ENCODE data around the gene SERTAD3.

Gene SERTAD3

GRCh38 chr19:40425450-40426287 is 18.5 kb downstream of the SERTAD3 start, which contains the start of gene SERTAD1:
Gene SERTAD1 (minus strand): TSS chr19:40425992. CDS start chr19:40423546, 2,446 bp downstream.
- peak; percentile 97 to 98 for DNase-seq (ENCODE audit: low read depth in 2 of 2)

GRCh38 chr19:40424637-40425449 is 19.3 kb downstream of the SERTAD3 start:
- DNase-seq (ENCODE audit: low read depth in 2 of 2), result no peak

GRCh38 chr19:40423938-40424337 is 20.2 kb downstream of the SERTAD3 start:
- no peak for DNase-seq (ENCODE audit: low read depth in 2 of 2)

GRCh38 chr19:40422748-40423566 is 21.2 kb downstream of the SERTAD3 start:
- no peak for DNase-seq (ENCODE audit: low read depth in 2 of 2)

GRCh38 chr19:40421993-40422747 is 22.0 kb downstream of the SERTAD3 start:
- DNase-seq (ENCODE audit: low read depth in 2 of 2), result no peak

GRCh38 chr19:40420766-40421765 is 23.1 kb downstream of the SERTAD3 start:
- peak in 1 of 2 experiments; percentile 40 for DNase-seq (ENCODE audit: low read depth in 2 of 2)

- DNase-seq (ENCODE audit: low read depth in 2 of 2), result no peak
Observed at GRCh38 chr19:40420451-40420765, 23.7 kb downstream of the SERTAD3 start.

GRCh38 chr19:40419780-40420179 is 24.4 kb downstream of the SERTAD3 start:
- no peak for DNase-seq (ENCODE audit: low read depth in 2 of 2)

- no peak for DNase-seq (ENCODE audit: low read depth in 2 of 2)
Observed at GRCh38 chr19:40419066-40419612, 25.0 kb downstream of the SERTAD3 start.

- no peak for DNase-seq (ENCODE audit: low read depth in 2 of 2)
Observed at GRCh38 chr19:40418040-40418439, 26.1 kb downstream of the SERTAD3 start.

GRCh38 chr19:40417643-40417981 is 26.5 kb downstream of the SERTAD3 start:
- DNase-seq (ENCODE audit: low read depth in 2 of 2), result no peak

- DNase-seq (ENCODE audit: low read depth in 2 of 2), result no peak
Observed at GRCh38 chr19:40416918-40417642, 27.1 kb downstream of the SERTAD3 start.

- DNase-seq (ENCODE audit: low read depth in 2 of 2), result no peak
Observed at GRCh38 chr19:40415768-40416167, 28.4 kb downstream of the SERTAD3 start.

- DNase-seq (ENCODE audit: low read depth in 2 of 2), result no peak
Observed at GRCh38 chr19:40414542-40415535, 29.3 kb downstream of the SERTAD3 start.

GRCh38 chr19:40413291-40413845 is 30.8 kb downstream of the SERTAD3 start, which contains the start of gene PRX:
Gene PRX (minus strand): TSS chr19:40413378. CDS start chr19:40407932, 5,446 bp downstream.
- DNase-seq (ENCODE audit: low read depth in 2 of 2), result no peak

- DNase-seq (ENCODE audit: low read depth in 2 of 2), result no peak
Observed at GRCh38 chr19:40412866-40413265, 31.3 kb downstream of the SERTAD3 start.

- no peak for DNase-seq (ENCODE audit: low read depth in 2 of 2)
Observed at GRCh38 chr19:40411958-40412499, 32.1 kb downstream of the SERTAD3 start.

Measured in fibroblast of skin of left biceps (primary cell).